Naive thymus-derived CD4-positive, alpha-beta T cell (primary cell): ENCODE data around the gene ADORA3. TPM values are rescaled to one million over a fixed set of nuclear protein-coding genes. Genes with fewer than 3 reads are reported as not detected.
A peak's percentile ranks its signal among the peaks of the same experiment; 100 is the strongest.

Experiments used
- ATAC-seq: fragments of 150-1000 bp; cut with Tn5 transposase; 2 replicates; pipeline ENCODE4 v1.10.0; 2021; ENCODE audit warnings: mild to moderate bottlenecking, moderate library complexity
- CTCF ChIA-PET: fragments of 350-600 bp; sonication (Branson Sonifier 250); formaldehyde crosslinking; loops from one replicate; lab custom pipeline; 2021; ENCODE audit warnings: antibody characterized with exemption; lab: Charles Lee
- POLR2A ChIA-PET: fragments of 350-600 bp; sonication (Branson Sonifier 250); formaldehyde crosslinking; loops from one replicate; lab custom pipeline; 2021; ENCODE audit warnings: antibody characterized with exemption, inconsistent platforms; lab: Charles Lee
- DNase-seq, 9 donors: peaks; one replicate each; pipeline versions ENCODE4 v3.0.0 to v3.0.0-alpha.2; 2020 to 2022; ENCODE audit warnings: mixed read lengths in 1 of 9
- H3K27ac ChIP-seq: one replicate; pipeline ENCODE4 v1.7.0; 2013; ENCODE audit warnings: mild to moderate bottlenecking, low read depth, low read length, moderate library complexity
- H3K27me3 ChIP-seq, 2 donors: one replicate each; pipeline ENCODE4 v1.7.0; 2013; ENCODE audit warnings: low read length in 2 of 2, mild to moderate bottlenecking in 2 of 2, moderate library complexity in 2 of 2; ENCODE audit not compliant: control insufficient read depth in 2 of 2, insufficient read depth in 2 of 2
- H3K36me3 ChIP-seq, 3 experiments: 1 replicate in 2 of 3; 2 replicates in 1 of 3; pipeline ENCODE4 v1.7.0; 2013; ENCODE audit warnings: low read length in 3 of 3, mild to moderate bottlenecking in 3 of 3, moderate library complexity in 1 of 3; ENCODE audit not compliant: insufficient read depth in 3 of 3, control insufficient read depth in 2 of 3
- H3K4me1 ChIP-seq, 2 donors: one replicate each; pipeline ENCODE4 v1.7.0; 2013; ENCODE audit warnings: low read length in 2 of 2, mild to moderate bottlenecking in 2 of 2, moderate library complexity in 1 of 2; ENCODE audit not compliant: control insufficient read depth in 2 of 2, insufficient read depth in 2 of 2
- H3K4me3 ChIP-seq: 2 replicates; pipeline ENCODE4 v1.7.0; 2013; ENCODE audit warnings: mild to moderate bottlenecking, low read length
- H3K9me3 ChIP-seq, 3 experiments: 1 replicate in 2 of 3; 2 replicates in 1 of 3; pipeline ENCODE4 v1.7.0; 2013; ENCODE audit warnings: low read length in 3 of 3; ENCODE audit not compliant: control insufficient read depth in 2 of 3
- H3K27ac Mint-ChIP-seq, 9 donors: one replicate each; pipeline ENCODE4 v1.8.0; 2020 to 2022; ENCODE audit warnings: mixed read lengths in 9 of 9, mild to moderate bottlenecking in 8 of 9, moderate library complexity in 5 of 9, inconsistent platforms in 2 of 9
- H3K27me3 Mint-ChIP-seq, 5 donors: one replicate each; pipeline ENCODE4 v1.8.0; 2021 to 2022; ENCODE audit warnings: mixed read lengths in 5 of 5, mild to moderate bottlenecking in 1 of 5
- H3K36me3 Mint-ChIP-seq, 5 donors: one replicate each; pipeline ENCODE4 v1.8.0; 2020 to 2022; ENCODE audit warnings: mixed read lengths in 5 of 5, mild to moderate bottlenecking in 3 of 5, inconsistent platforms in 1 of 5
- H3K4me1 Mint-ChIP-seq, 7 donors: one replicate each; pipeline ENCODE4 v1.8.0; 2020 to 2022; ENCODE audit warnings: mixed read lengths in 7 of 7, mild to moderate bottlenecking in 3 of 7, inconsistent platforms in 1 of 7
- H3K4me3 Mint-ChIP-seq, 10 donors: one replicate each; pipeline ENCODE4 v1.8.0; 2020 to 2022; ENCODE audit warnings: mild to moderate bottlenecking in 10 of 10, mixed read lengths in 10 of 10, moderate library complexity in 6 of 10, inconsistent platforms in 2 of 10
- H3K9me3 Mint-ChIP-seq, 11 donors: one replicate each; pipeline ENCODE4 v1.8.0; 2020 to 2022; ENCODE audit warnings: mixed read lengths in 11 of 11, mild to moderate bottlenecking in 4 of 11, inconsistent platforms in 1 of 11, moderate library complexity in 1 of 11
- intact Hi-C, 2 donors: fragments of 100-400 bp; cut with micrococcal nuclease; formaldehyde crosslinking; loops; one replicate each; pipeline ENCODE4 v1.15.1; 2023
- polyA plus RNA-seq, 2 donors: library from polyadenylated mRNA; unstranded; fragments of 300-500 nt; fragmentation: Illumina TruSeq; gene quantifications; one replicate each; pipeline ENCODE4 v1.2.3, GENCODE V29; 2021
- total RNA-seq, 6 experiments: library from RNA in 5 of 6; stranded (reverse) in 5 of 6; gene quantifications; 1 replicate in 5 of 6; 2 replicates in 1 of 6; pipeline ENCODE4 v1.2.3 and lab custom pipeline; 2021 to 2026

ADORA3 gene
- total and polyA plus RNA-seq, 7 experiments from 2014 or later = 0.66 to 1.6 (median 1.0) TPM; not detected in 4

GRCh38 chr1:111504097-111504496 lies 664 bp upstream of the ADORA3 start:
- peak overlapping the region in 6 of 10 donors; percentile 27 to 80 (median 55) for H3K4me3 Mint-ChIP-seq
- H3K27ac Mint-ChIP-seq = peak overlapping the region in 7 of 9 donors; percentile 9 to 94 (median 81)
- intact Hi-C loops = no loop called here
- Histone ChIP-seq H3K36me3 (no peaks in the 10 kb centered on the region), H3K27me3 (no peaks in the 10 kb centered on the region), H3K4me1 (peaks cover 39 to 57% of the 10 kb centered on the region in 2 donors), H3K4me3 (no peak overlapping the region), H3K9me3 (no peaks in the 10 kb centered on the region), H3K27ac (peak overlapping the region; percentile 20)
- H3K27me3 Mint-ChIP-seq = no peaks in the 10 kb centered on the region
- peaks cover 0 to 5% (median 0%) of the 10 kb centered on the region in 11 donors for H3K9me3 Mint-ChIP-seq
- POLR2A ChIA-PET = interaction anchor here (0.6 to 1.7 kb wide), 6 partner anchors 13 to 251 kb away, joined by 3 to 9 read pairs (median 3); no protein-coding TSS in a partner anchor
- peaks cover 47 to 67% (median 60%) of the 10 kb centered on the region in 7 donors for H3K4me1 Mint-ChIP-seq
- CTCF ChIA-PET = interaction anchor here (0.6 to 2.1 kb wide), 6 partner anchors 11 to 166 kb away, joined by 3 to 7 read pairs (median 4); no protein-coding TSS in a partner anchor
- ATAC-seq (no peak), DNase-seq (no peak)
- H3K36me3 Mint-ChIP-seq = peaks cover 0 to 9% (median 0%) of the 10 kb centered on the region in 5 donors

GRCh38 chr1:111501645-111502044 lies 1.8 kb downstream of the ADORA3 start:
- peaks cover 40 to 64% (median 54%) of the 10 kb centered on the region in 7 donors for H3K4me1 Mint-ChIP-seq
- DNase-seq (no peak), ATAC-seq (no peak)
- Histone ChIP-seq H3K9me3 (peaks cover 0 to 2% (median 0%) of the 10 kb centered on the region in 3 experiments), H3K27me3 (no peaks in the 10 kb centered on the region), H3K4me3 (no peak overlapping the region), H3K36me3 (no peaks in the 10 kb centered on the region), H3K27ac (no peak overlapping the region), H3K4me1 (peaks cover 25 to 40% of the 10 kb centered on the region in 2 donors)
- peaks cover 0 to 26% (median 0%) of the 10 kb centered on the region in 5 donors for H3K36me3 Mint-ChIP-seq
- ChIA-PET CTCF (interaction anchor here (1.1 kb wide), 1 partner anchor 61 kb away, joined by 3 read pairs; no protein-coding TSS in a partner anchor), POLR2A (interaction anchor here (0.7 kb wide), 1 partner anchor 203 kb away, joined by 3 read pairs; no protein-coding TSS in a partner anchor)
- no peaks in the 10 kb centered on the region for H3K27me3 Mint-ChIP-seq
- H3K4me3 Mint-ChIP-seq = no peak overlapping the region
- H3K9me3 Mint-ChIP-seq = peaks cover 0 to 15% (median 2%) of the 10 kb centered on the region in 11 donors
- intact Hi-C loops = no loop called here
- H3K27ac Mint-ChIP-seq = no peak overlapping the region

- peaks cover 0 to 8% (median 0%) of the 10 kb centered on the region in 3 experiments for H3K9me3 ChIP-seq
- H3K27ac Mint-ChIP-seq = no peak overlapping the region
- H3K4me1 ChIP-seq = peaks cover 15 to 16% of the 10 kb centered on the region in 2 donors
- no peak overlapping the region for H3K4me3 ChIP-seq
- H3K4me3 Mint-ChIP-seq = no peak overlapping the region
- no peak for DNase-seq
- intact Hi-C loops = no loop called here
- ChIA-PET CTCF (interaction anchor here (1.9 kb wide), 1 partner anchor 8 kb away, joined by 15 read pairs; no protein-coding TSS in a partner anchor), POLR2A (interaction anchor here (0.6 to 2.5 kb wide), 2 partner anchors 9 to 253 kb away, joined by 3 to 10 read pairs; no protein-coding TSS in a partner anchor)
- H3K9me3 Mint-ChIP-seq = peaks cover 0 to 32% (median 10%) of the 10 kb centered on the region in 11 donors
- H3K27me3 Mint-ChIP-seq = peaks cover 0 to 3% (median 0%) of the 10 kb centered on the region in 5 donors
- no peaks in the 10 kb centered on the region for H3K27me3 ChIP-seq
- H3K36me3 ChIP-seq = no peaks in the 10 kb centered on the region
- no peak overlapping the region for H3K27ac ChIP-seq
- H3K4me1 Mint-ChIP-seq = peaks cover 22 to 41% (median 29%) of the 10 kb centered on the region in 7 donors
- no peak for ATAC-seq
- H3K36me3 Mint-ChIP-seq = peaks cover 0 to 45% (median 0%) of the 10 kb centered on the region in 5 donors
Observed at GRCh38 chr1:111499026-111499785, 4.2 kb downstream of the ADORA3 start.

DNA sequence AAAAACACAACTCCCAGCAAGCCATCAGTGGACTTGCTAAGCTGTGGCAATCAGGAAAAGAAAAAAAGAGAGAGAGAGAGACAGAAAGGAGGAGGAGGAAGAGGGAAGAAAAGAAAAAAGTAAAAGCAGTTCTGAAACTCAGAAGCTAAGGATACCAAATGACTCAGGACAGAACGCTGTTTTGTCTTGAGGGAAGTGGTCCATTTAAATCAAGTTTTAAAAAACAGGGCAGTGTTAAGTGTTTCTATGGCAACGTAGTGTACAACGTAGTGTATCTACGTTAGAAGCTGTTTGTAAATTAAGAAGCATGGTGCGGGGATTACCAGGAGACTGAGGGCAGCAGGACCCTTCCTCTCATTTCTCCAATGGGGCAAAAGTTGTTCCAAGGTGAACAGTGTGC lies 5.8 kb downstream of the ADORA3 start:
- Mint-ChIP-seq H3K36me3 (peaks cover 0 to 52% (median 0%) of the 10 kb centered on the region in 5 donors), H3K4me1 (peaks cover 6 to 28% (median 13%) of the 10 kb centered on the region in 7 donors), H3K27me3 (peaks cover 0 to 4% (median 0%) of the 10 kb centered on the region in 5 donors), H3K9me3 (peaks cover 0 to 37% (median 10%) of the 10 kb centered on the region in 11 donors), H3K4me3 (peak overlapping the region in 1 of 10 donors; percentile 40), H3K27ac (peak overlapping the region in 1 of 9 donors; percentile 36)
- Histone ChIP-seq H3K4me1 (no peaks in the 10 kb centered on the region), H3K4me3 (no peak overlapping the region), H3K9me3 (peaks cover 0 to 8% (median 0%) of the 10 kb centered on the region in 3 experiments), H3K36me3 (no peaks in the 10 kb centered on the region), H3K27ac (no peak overlapping the region), H3K27me3 (no peaks in the 10 kb centered on the region)
- no peak for DNase-seq
- peak; percentile 42 for ATAC-seq
- intact Hi-C loops = no loop called here
- POLR2A ChIA-PET = interaction anchor here (1.0 to 2.5 kb wide), 5 partner anchors 10 to 46 kb away, joined by 3 to 10 read pairs (median 3); no protein-coding TSS in a partner anchor
- CTCF ChIA-PET = interaction anchor here (0.6 to 1.9 kb wide), 4 partner anchors 10 to 1959 kb away, joined by 3 to 15 read pairs (median 3); no protein-coding TSS in a partner anchor

GRCh38 chr1:111496398-111496797 lies 7.0 kb downstream of the ADORA3 start:
- Histone ChIP-seq H3K9me3 (peaks cover 0 to 8% (median 0%) of the 10 kb centered on the region in 3 experiments), H3K4me3 (no peak overlapping the region), H3K27me3 (no peaks in the 10 kb centered on the region), H3K27ac (no peak overlapping the region), H3K36me3 (no peaks in the 10 kb centered on the region), H3K4me1 (no peaks in the 10 kb centered on the region)
- Mint-ChIP-seq H3K9me3 (peaks cover 0 to 39% (median 10%) of the 10 kb centered on the region in 11 donors), H3K27ac (peak overlapping the region in 1 of 9 donors; percentile 60), H3K27me3 (peaks cover 0 to 4% (median 0%) of the 10 kb centered on the region in 5 donors), H3K36me3 (peaks cover 0 to 52% (median 0%) of the 10 kb centered on the region in 5 donors), H3K4me1 (peaks cover 4 to 25% (median 10%) of the 10 kb centered on the region in 7 donors), H3K4me3 (peak overlapping the region in 1 of 10 donors; percentile 2)
- CTCF ChIA-PET = interaction anchor here (1.1 to 1.7 kb wide), 2 partner anchors 11 to 198 kb away, joined by 3 to 7 read pairs; no protein-coding TSS in a partner anchor
- DNase-seq (no peak), ATAC-seq (peak; percentile 32)
- POLR2A ChIA-PET = interaction anchor here (1.4 kb wide), 1 partner anchor 22 kb away, joined by 3 read pairs; no protein-coding TSS in a partner anchor
- intact Hi-C loops = no loop called here

GRCh38 chr1:111491070-111491469 lies 12.4 kb downstream of the ADORA3 start:
- ATAC-seq = no peak
- CTCF ChIA-PET = interaction anchor here (0.7 to 1.4 kb wide), 3 partner anchors 9 to 12 kb away, joined by 3 to 5 read pairs (median 3); partner anchors contain the start of genes ADORA3 and TMIGD3
- no peak overlapping the region for H3K27ac ChIP-seq

More at GRCh38 chr1:111491070-111491469, 12.4 kb downstream of the ADORA3 start:
- H3K36me3 Mint-ChIP-seq = peaks cover 0 to 22% (median 0%) of the 10 kb centered on the region in 5 donors
- no peaks in the 10 kb centered on the region for H3K27me3 ChIP-seq
- intact Hi-C loops = no loop called here
- POLR2A ChIA-PET = interaction anchor here (3.8 kb wide), 1 partner anchor 16 kb away, joined by 12 read pairs; no protein-coding TSS in a partner anchor
- H3K27me3 Mint-ChIP-seq = peaks cover 0 to 9% (median 0%) of the 10 kb centered on the region in 5 donors
- no peak overlapping the region for H3K4me3 Mint-ChIP-seq
- DNase-seq = no peak
- no peaks in the 10 kb centered on the region for H3K36me3 ChIP-seq
- H3K9me3 ChIP-seq = no peaks in the 10 kb centered on the region
- no peaks in the 10 kb centered on the region for H3K4me1 ChIP-seq
- no peak overlapping the region for H3K4me3 ChIP-seq
- H3K9me3 Mint-ChIP-seq = peaks cover 0 to 22% (median 3%) of the 10 kb centered on the region in 11 donors
- H3K4me1 Mint-ChIP-seq = peaks cover 0 to 6% (median 0%) of the 10 kb centered on the region in 7 donors
- H3K27ac Mint-ChIP-seq = no peak overlapping the region
